NB4 (cell line): ENCODE measurements around the gene ITGA1.

Source experiments
- TF ChIP-seq, protein P1 (sequence below): IDR thresholded peaks from one replicate; pipeline ENCODE4 v1.5.1; 2012; ENCODE audit warnings: low read depth, low read length
- TF ChIP-seq, protein P2 (sequence below): IDR thresholded peaks from 2 replicates; pipeline ENCODE4 v1.6.1; 2011; ENCODE audit warnings: low read depth, low read length

- TF ChIP-seq, protein P1, sequence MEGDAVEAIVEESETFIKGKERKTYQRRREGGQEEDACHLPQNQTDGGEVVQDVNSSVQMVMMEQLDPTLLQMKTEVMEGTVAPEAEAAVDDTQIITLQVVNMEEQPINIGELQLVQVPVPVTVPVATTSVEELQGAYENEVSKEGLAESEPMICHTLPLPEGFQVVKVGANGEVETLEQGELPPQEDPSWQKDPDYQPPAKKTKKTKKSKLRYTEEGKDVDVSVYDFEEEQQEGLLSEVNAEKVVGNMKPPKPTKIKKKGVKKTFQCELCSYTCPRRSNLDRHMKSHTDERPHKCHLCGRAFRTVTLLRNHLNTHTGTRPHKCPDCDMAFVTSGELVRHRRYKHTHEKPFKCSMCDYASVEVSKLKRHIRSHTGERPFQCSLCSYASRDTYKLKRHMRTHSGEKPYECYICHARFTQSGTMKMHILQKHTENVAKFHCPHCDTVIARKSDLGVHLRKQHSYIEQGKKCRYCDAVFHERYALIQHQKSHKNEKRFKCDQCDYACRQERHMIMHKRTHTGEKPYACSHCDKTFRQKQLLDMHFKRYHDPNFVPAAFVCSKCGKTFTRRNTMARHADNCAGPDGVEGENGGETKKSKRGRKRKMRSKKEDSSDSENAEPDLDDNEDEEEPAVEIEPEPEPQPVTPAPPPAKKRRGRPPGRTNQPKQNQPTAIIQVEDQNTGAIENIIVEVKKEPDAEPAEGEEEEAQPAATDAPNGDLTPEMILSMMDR: no peak
- TF ChIP-seq, protein P2, sequence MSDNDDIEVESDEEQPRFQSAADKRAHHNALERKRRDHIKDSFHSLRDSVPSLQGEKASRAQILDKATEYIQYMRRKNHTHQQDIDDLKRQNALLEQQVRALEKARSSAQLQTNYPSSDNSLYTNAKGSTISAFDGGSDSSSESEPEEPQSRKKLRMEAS: no peak
Observed at GRCh38 chr5:52804981-52805380, 17.3 kb downstream of the ITGA1 start.
